C4-2B (cell line): Measurements from ENCODE around the gene MAPK8IP1.

Experiments used
- H3K27ac ChIP-seq: fragments of 450-650 bp; 2 replicates; pipeline ENCODE4 v1.5.1; 2017
- CTCF ChIP-seq: fragments of 450-650 bp; conservative IDR thresholded peaks from 2 replicates; pipeline ENCODE4 v1.5.1; 2017; ENCODE audit warnings: mild to moderate bottlenecking
- ZFX ChIP-seq: fragments of 450-650 bp; IDR thresholded peaks from 2 replicates; pipeline ENCODE4 v1.6.1; 2017

The MAPK8IP1 gene

GRCh38 chr11:45922425-45923082, 37.1 kb downstream of the MAPK8IP1 start, which contains the start of gene LARGE2:
TSS of gene LARGE2 (plus strand) at chr11:45922656. CDS start at chr11:45922883, 227 bp downstream.
- TF ChIP-seq ZFX (peak; percentile 72; the same call in 1 of the 2 replicates), CTCF (no peak)
- H3K27ac ChIP-seq = peak within 1 kb of the TSS; percentile 90

- no peak overlapping the region for H3K27ac ChIP-seq
- TF ChIP-seq ZFX = no peak
- TF ChIP-seq CTCF = no peak
These were observed 38.8 kb downstream of the MAPK8IP1 start for GRCh38 chr11:45924036-45924915.

DNA sequence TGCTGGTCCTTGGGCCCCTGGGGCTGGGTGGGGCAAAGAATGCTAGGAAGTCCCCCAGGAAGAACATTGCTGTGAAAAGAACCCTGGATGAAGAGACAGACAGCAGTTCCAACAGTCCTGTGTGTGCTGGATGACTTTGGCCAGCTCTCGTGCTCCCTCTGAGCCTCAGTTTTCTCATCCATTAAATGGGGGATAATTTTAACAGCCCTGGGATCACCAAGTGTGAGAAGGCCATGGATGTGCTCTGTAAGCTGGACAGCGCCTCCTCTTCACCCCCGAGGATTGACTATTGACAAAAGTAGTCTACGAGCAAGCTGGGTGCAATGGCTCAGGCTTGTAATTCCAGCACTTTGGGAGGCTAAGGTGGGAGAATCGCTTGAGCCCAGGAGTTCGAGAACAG, 39.5 kb downstream of the MAPK8IP1 start:
- no peak overlapping the region for H3K27ac ChIP-seq
- TF ChIP-seq ZFX (no peak), CTCF (no peak)

GRCh38 chr11:45925550-45925949, 40.1 kb downstream of the MAPK8IP1 start:
- no peak for TF ChIP-seq CTCF
- TF ChIP-seq ZFX = no peak
- H3K27ac ChIP-seq = no peak overlapping the region

DNA sequence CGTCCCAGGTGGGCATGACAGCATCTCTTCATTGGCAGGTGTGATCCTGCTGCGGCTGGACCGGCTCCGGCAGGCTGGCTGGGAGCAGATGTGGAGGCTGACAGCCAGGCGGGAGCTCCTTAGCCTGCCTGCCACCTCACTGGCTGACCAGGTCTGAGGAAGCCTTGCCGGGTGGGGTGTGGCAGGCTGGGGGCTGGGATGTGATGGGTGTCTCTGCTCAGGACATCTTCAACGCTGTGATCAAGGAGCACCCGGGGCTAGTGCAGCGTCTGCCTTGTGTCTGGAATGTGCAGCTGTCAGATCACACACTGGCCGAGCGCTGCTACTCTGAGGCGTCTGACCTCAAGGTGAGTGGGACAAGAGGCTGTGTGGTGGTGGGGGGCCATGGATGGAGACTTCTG, 40.5 kb downstream of the MAPK8IP1 start:
- no peak overlapping the region for H3K27ac ChIP-seq
- no peak for TF ChIP-seq CTCF
- no peak for TF ChIP-seq ZFX

GRCh38 chr11:45926536-45927331, 41.3 kb downstream of the MAPK8IP1 start:
- no peak for TF ChIP-seq CTCF
- no peak for TF ChIP-seq ZFX
- no peak overlapping the region for H3K27ac ChIP-seq

DNA sequence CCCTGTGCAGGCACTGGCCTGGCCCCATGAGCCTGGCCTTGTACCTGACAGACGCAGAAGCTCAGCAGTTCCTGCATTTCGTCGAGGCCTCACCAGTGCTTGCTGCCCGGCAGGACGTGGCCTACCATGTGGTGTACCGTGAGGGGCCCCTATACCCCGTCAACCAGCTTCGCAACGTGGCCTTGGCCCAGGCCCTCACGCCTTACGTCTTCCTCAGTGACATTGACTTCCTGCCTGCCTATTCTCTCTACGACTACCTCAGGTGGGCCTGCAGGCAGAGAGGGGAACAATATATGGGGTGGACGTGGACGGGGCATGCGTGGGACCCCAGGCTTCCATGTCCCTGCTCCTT, 41.9 kb downstream of the MAPK8IP1 start:
- H3K27ac ChIP-seq = no peak overlapping the region
- no peak for TF ChIP-seq CTCF
- no peak for TF ChIP-seq ZFX
